ENCODE results near the gene SHD. TPM values are rescaled to one million over a fixed set of nuclear protein-coding genes. Genes with fewer than 3 reads are reported as not detected.

The SHD gene
- total and polyA plus RNA-seq, 9 of the 15 experiments (the other 6 are each of a cell fraction or from before 2014, with no cell fraction given), result 0.05 to 0.62 (median 0.15) TPM; not detected in 5

- TF ChIP-seq CBX8 (IDR thresholded peaks at IDR 0.05; ENCODE audit: borderline replicate concordance, extremely low read depth, low read depth, low read length, poor library complexity, severe bottlenecking) (no peak), KLF1 (tag; IDR thresholded peaks at IDR 0.05) (no peak), GATAD2B (IDR thresholded peaks at IDR 0.05; ENCODE audit: borderline replicate concordance) (no peak), EP400 (IDR thresholded peaks at IDR 0.05) (no peak; the same call in 1 of the 2 replicates), DACH1 (IDR thresholded peaks at IDR 0.05; ENCODE audit: partially characterized antibody) (no peak), CREBBP (IDR thresholded peaks at IDR 0.05; ENCODE audit: low read depth, low read length) (no peak), ARID3A (IDR thresholded peaks at IDR 0.05; ENCODE audit: borderline replicate concordance, low read depth, low read length) (no peak), KDM4B (IDR thresholded peaks at IDR 0.05; ENCODE audit: borderline replicate concordance in 2 of 2, low read depth in 1 of 2) (no peak), CSDE1 (IDR thresholded peaks at IDR 0.05) (no peak), ZNF184 (CRISPR knock-in tag; IDR thresholded peaks at IDR 0.05) (no peak), ZEB2 (IDR thresholded peaks at IDR 0.05) (no peak), TBP (optimal IDR thresholded peaks at IDR 0.05; ENCODE audit: low read depth, low read length) (no peak), ETV1 (tag; conservative IDR thresholded peaks at IDR 0.05; ENCODE audit: low read depth) (no peak)
- TF ChIP-seq, protein P1, sequence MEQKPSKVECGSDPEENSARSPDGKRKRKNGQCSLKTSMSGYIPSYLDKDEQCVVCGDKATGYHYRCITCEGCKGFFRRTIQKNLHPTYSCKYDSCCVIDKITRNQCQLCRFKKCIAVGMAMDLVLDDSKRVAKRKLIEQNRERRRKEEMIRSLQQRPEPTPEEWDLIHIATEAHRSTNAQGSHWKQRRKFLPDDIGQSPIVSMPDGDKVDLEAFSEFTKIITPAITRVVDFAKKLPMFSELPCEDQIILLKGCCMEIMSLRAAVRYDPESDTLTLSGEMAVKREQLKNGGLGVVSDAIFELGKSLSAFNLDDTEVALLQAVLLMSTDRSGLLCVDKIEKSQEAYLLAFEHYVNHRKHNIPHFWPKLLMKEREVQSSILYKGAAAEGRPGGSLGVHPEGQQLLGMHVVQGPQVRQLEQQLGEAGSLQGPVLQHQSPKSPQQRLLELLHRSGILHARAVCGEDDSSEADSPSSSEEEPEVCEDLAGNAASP (IDR thresholded peaks at IDR 0.05), result no peak
- TF ChIP-seq, protein P2, sequence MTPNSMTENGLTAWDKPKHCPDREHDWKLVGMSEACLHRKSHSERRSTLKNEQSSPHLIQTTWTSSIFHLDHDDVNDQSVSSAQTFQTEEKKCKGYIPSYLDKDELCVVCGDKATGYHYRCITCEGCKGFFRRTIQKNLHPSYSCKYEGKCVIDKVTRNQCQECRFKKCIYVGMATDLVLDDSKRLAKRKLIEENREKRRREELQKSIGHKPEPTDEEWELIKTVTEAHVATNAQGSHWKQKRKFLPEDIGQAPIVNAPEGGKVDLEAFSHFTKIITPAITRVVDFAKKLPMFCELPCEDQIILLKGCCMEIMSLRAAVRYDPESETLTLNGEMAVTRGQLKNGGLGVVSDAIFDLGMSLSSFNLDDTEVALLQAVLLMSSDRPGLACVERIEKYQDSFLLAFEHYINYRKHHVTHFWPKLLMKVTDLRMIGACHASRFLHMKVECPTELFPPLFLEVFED (CRISPR knock-in tag; conservative IDR thresholded peaks at IDR 0.05), result no peak
Observed at GRCh38 chr19:4337906-4338440, 58.9 kb downstream of the SHD start (continued).
